CD14-positive monocyte (primary cell): ENCODE results near the gene TIMELESS. TPM values are rescaled to one million over a fixed set of nuclear protein-coding genes. Genes with fewer than 3 reads are reported as not detected.

ENCODE experiments used
- DNase-seq, 3 donors: peaks; one replicate each; pipeline ENCODE4 v3.0.0-alpha.2; 2011 to 2022
- H2AFZ ChIP-seq: 2 replicates; pipeline ENCODE4 v1.6.0; 2012; ENCODE audit warnings: mild to moderate bottlenecking, low read depth, low read length, inconsistent platforms; ENCODE audit not compliant: insufficient read depth, poor library complexity, severe bottlenecking
- H3K27ac ChIP-seq, 2 donors: 1 replicate in 1 of 2; 2 replicates in 1 of 2; pipeline ENCODE4 v1.5.1; 2012 to 2013; ENCODE audit warnings: low read length in 2 of 2, control low read depth in 1 of 2, inconsistent platforms in 1 of 2, low read depth in 1 of 2, mild to moderate bottlenecking in 1 of 2
- H3K27me3 ChIP-seq, 2 donors: one replicate each; pipeline versions ENCODE4 v1.6.0 to v1.6.1; 2011 to 2013; ENCODE audit warnings: low read length in 2 of 2; ENCODE audit not compliant: control insufficient read depth in 2 of 2, insufficient read depth in 2 of 2
- H3K36me3 ChIP-seq, 2 donors: replicated peaks in 1 of 2; 1 replicate in 1 of 2; 2 replicates in 1 of 2; pipeline versions ENCODE4 v1.5.1 to v1.6.1; 2012 to 2013; ENCODE audit warnings: low read length in 2 of 2, control low read depth in 1 of 2, inconsistent platforms in 1 of 2, mild to moderate bottlenecking in 1 of 2; ENCODE audit not compliant: insufficient read depth in 2 of 2, control insufficient read depth in 1 of 2
- H3K4me1 ChIP-seq, 2 donors: 1 replicate in 1 of 2; 2 replicates in 1 of 2; pipeline versions ENCODE4 v1.5.1 to v1.6.1; 2012 to 2013; ENCODE audit warnings: low read length in 2 of 2, control low read depth in 1 of 2, inconsistent platforms in 1 of 2, mild to moderate bottlenecking in 1 of 2, moderate library complexity in 1 of 2; ENCODE audit not compliant: insufficient read depth in 2 of 2, control insufficient read depth in 1 of 2
- H3K4me2 ChIP-seq: replicated peaks from 2 replicates; pipeline ENCODE3; 2012; ENCODE audit warnings: low read length, moderate library complexity, mild to moderate bottlenecking; ENCODE audit not compliant: poor library complexity, severe bottlenecking; ENCODE audit errors: extremely low read depth
- H3K4me3 ChIP-seq, 3 experiments: fragments of 200-600 bp in 1 of 3; sonication (generic) in 1 of 3; replicated peaks in 1 of 3; 1 replicate in 2 of 3; 2 replicates in 1 of 3; pipeline ENCODE4 v1.5.1; 2011 to 2013; ENCODE audit warnings: low read length in 3 of 3, mild to moderate bottlenecking in 3 of 3, control low read depth in 2 of 3, low read depth in 2 of 3, inconsistent platforms in 1 of 3, moderate library complexity in 1 of 3
- H3K79me2 ChIP-seq: 2 replicates; pipeline ENCODE4 v1.6.0; 2012; ENCODE audit warnings: mild to moderate bottlenecking, control low read depth, inconsistent platforms, low read length, moderate library complexity; ENCODE audit not compliant: insufficient read depth
- H3K9ac ChIP-seq: 2 replicates; pipeline ENCODE4 v1.6.0; 2017; ENCODE audit warnings: low read length, mild to moderate bottlenecking; ENCODE audit not compliant: insufficient read depth, poor library complexity, severe bottlenecking
- H3K9me3 ChIP-seq, 2 donors: replicated peaks in 1 of 2; 1 replicate in 1 of 2; 2 replicates in 1 of 2; pipeline versions ENCODE4 v1.5.1 to v1.6.1; 2012 to 2013; ENCODE audit warnings: low read length in 2 of 2, control low read depth in 1 of 2; ENCODE audit not compliant: control insufficient read depth in 1 of 2, insufficient read depth in 1 of 2
- H4K20me1 ChIP-seq: 2 replicates; pipeline ENCODE4 v1.6.0; 2012; ENCODE audit warnings: mild to moderate bottlenecking, low read length, control low read depth, moderate library complexity; ENCODE audit not compliant: insufficient read depth
- H3K27ac Mint-ChIP-seq, 7 donors: one replicate each; pipeline ENCODE4 v1.8.0; 2020; ENCODE audit warnings: mild to moderate bottlenecking in 7 of 7, mixed read lengths in 7 of 7, moderate library complexity in 6 of 7, inconsistent platforms in 2 of 7
- H3K27me3 Mint-ChIP-seq, 3 donors: one replicate each; pipeline ENCODE4 v1.8.0; 2021 to 2022; ENCODE audit warnings: low read depth in 3 of 3, mild to moderate bottlenecking in 3 of 3, mixed read lengths in 3 of 3, moderate library complexity in 3 of 3, inconsistent platforms in 1 of 3
- H3K36me3 Mint-ChIP-seq, 2 donors: one replicate each; pipeline ENCODE4 v1.8.0; 2020; ENCODE audit warnings: mixed read lengths in 2 of 2, inconsistent platforms in 1 of 2, mild to moderate bottlenecking in 1 of 2
- H3K4me1 Mint-ChIP-seq: one replicate; pipeline ENCODE4 v1.8.0; 2020; ENCODE audit warnings: mild to moderate bottlenecking, mixed read lengths
- H3K4me3 Mint-ChIP-seq, 2 donors: one replicate each; pipeline ENCODE4 v1.8.0; 2020; ENCODE audit warnings: mild to moderate bottlenecking in 2 of 2, mixed read lengths in 2 of 2, moderate library complexity in 1 of 2
- H3K9me3 Mint-ChIP-seq, 7 donors: one replicate each; pipeline ENCODE4 v1.8.0; 2020 to 2022; ENCODE audit warnings: mixed read lengths in 7 of 7, mild to moderate bottlenecking in 6 of 7, moderate library complexity in 6 of 7, inconsistent platforms in 2 of 7
- CTCF ChIP-seq: fragments of 200-600 bp; IDR thresholded peaks from one replicate; pipeline ENCODE4 v1.8.0; 2022; ENCODE audit warnings: antibody characterized with exemption, mild to moderate bottlenecking
- WGBS: methylation state at CpG from one replicate; pipeline ENCODE4 v1.1.5; 2013; ENCODE audit warnings: missing lambda C conversion rate; ENCODE audit not compliant: insufficient coverage; 5-methylcytosine and 5-hydroxymethylcytosine counted together
- intact Hi-C, 2 donors: fragments of 100-400 bp; cut with micrococcal nuclease; formaldehyde crosslinking; loops; one replicate each; pipeline versions ENCODE4 v1.15.0 to v1.15.1; 2023
- polyA plus RNA-seq, 3 donors: library from polyadenylated mRNA; depleted of rRNA in 1 of 3; unstranded in 2 of 3; stranded (reverse) in 1 of 3; fragments of 300-500 nt in 2 of 3; fragments of >200 nt in 1 of 3; fragmentation: Illumina TruSeq in 2 of 3; gene quantifications; 1 replicate in 2 of 3; 2 replicates in 1 of 3; pipeline ENCODE4 v1.2.3, GENCODE V29; 2012 to 2021

The TIMELESS gene
- polyA plus RNA-seq, 3 donors, result 1.5 to 2.3 (median 1.5) TPM

GRCh38 chr12:56414401-56414800 lies 34.8 kb downstream of the TIMELESS start:
- H3K27ac Mint-ChIP-seq, result no peak overlapping the region
- TF ChIP-seq CTCF, result no peak
- no peak overlapping the region for H2AFZ ChIP-seq
- H3K4me3 ChIP-seq, result no peak overlapping the region
- H3K4me1 Mint-ChIP-seq, result no peaks in the 10 kb centered on the region
- no peak for DNase-seq
- peaks cover 0 to 3% (median 0%) of the 10 kb centered on the region in 7 donors for H3K9me3 Mint-ChIP-seq
- intact Hi-C loops, result no loop called here
- peaks cover 29 to 45% of the 10 kb centered on the region in 2 donors for H3K36me3 Mint-ChIP-seq
- H3K4me1 ChIP-seq, result no peaks in the 10 kb centered on the region
- H3K4me3 Mint-ChIP-seq, result no peak overlapping the region
- H3K9ac ChIP-seq, result no peak overlapping the region
- no peaks in the 10 kb centered on the region for H4K20me1 ChIP-seq
- H3K4me2 ChIP-seq, result no peak overlapping the region
- H3K27me3 ChIP-seq, result no peaks in the 10 kb centered on the region
- WGBS, result 100% methylated on average over 1 of the region's 3 CpGs
- H3K27me3 Mint-ChIP-seq, result peaks cover 0 to 3% (median 0%) of the 10 kb centered on the region in 3 donors
- no peaks in the 10 kb centered on the region for H3K79me2 ChIP-seq
- no peak overlapping the region for H3K27ac ChIP-seq
- peaks cover 9 to 29% of the 10 kb centered on the region in 2 donors for H3K36me3 ChIP-seq
- H3K9me3 ChIP-seq, result no peaks in the 10 kb centered on the region

- Histone ChIP-seq H3K79me2 (no peaks in the 10 kb centered on the region), H3K4me2 (no peak overlapping the region), H4K20me1 (no peaks in the 10 kb centered on the region), H3K27me3 (no peaks in the 10 kb centered on the region), H3K4me3 (no peak overlapping the region), H3K4me1 (no peaks in the 10 kb centered on the region), H3K36me3 (peaks cover 8 to 26% of the 10 kb centered on the region in 2 donors), H3K9ac (no peak overlapping the region), H3K9me3 (no peaks in the 10 kb centered on the region), H3K27ac (no peak overlapping the region), H2AFZ (no peak overlapping the region)
- no peak for TF ChIP-seq CTCF
- no peak overlapping the region for H3K4me3 Mint-ChIP-seq
- intact Hi-C loops, result no loop called here
- no peak overlapping the region for H3K27ac Mint-ChIP-seq
- H3K27me3 Mint-ChIP-seq, result peaks cover 0 to 3% (median 0%) of the 10 kb centered on the region in 3 donors
- WGBS, result 96% methylated on average over 6 of the region's 7 CpGs
- H3K9me3 Mint-ChIP-seq, result peaks cover 0 to 3% (median 0%) of the 10 kb centered on the region in 7 donors
- peaks cover 25 to 38% of the 10 kb centered on the region in 2 donors for H3K36me3 Mint-ChIP-seq
- H3K4me1 Mint-ChIP-seq, result no peaks in the 10 kb centered on the region
- no peak for DNase-seq
Measured at GRCh38 chr12:56413392-56413791, 35.8 kb downstream of the TIMELESS start.
